Measurements from ENCODE around the gene SMIM27.
"Not testable (repeated sequence)": the region's sequence is repeated elsewhere in the genome, so short reads cannot be mapped to it uniquely, and the experiment has no call there.

The SMIM27 gene

GRCh38 chr9:32596096-32596865 is 44.2 kb downstream of the SMIM27 start:
- ATAC-seq (replicated peaks) (no peak), DNase-seq (no peak)
- Mint-ChIP-seq H3K4me1 (peaks cover 4 to 7% of the 10 kb centered on the region in 2 donors), H3K36me3 (peaks cover 3 to 4% of the 10 kb centered on the region in 2 donors), H3K27ac (no peak overlapping the region), H3K27me3 (peaks cover 27 to 30% of the 10 kb centered on the region in 2 donors), H3K9me3 (peaks cover 4 to 5% of the 10 kb centered on the region in 2 donors), H3K4me3 (no peak overlapping the region)

- no peak overlapping the region for H3K27ac Mint-ChIP-seq
- DNase-seq (no peak), ATAC-seq (replicated peaks) (no peak)
- H3K27me3 Mint-ChIP-seq = peaks cover 25 to 30% of the 10 kb centered on the region in 2 donors
- no peak overlapping the region for H3K4me3 Mint-ChIP-seq
- H3K9me3 Mint-ChIP-seq = peaks cover 4 to 5% of the 10 kb centered on the region in 2 donors
- H3K36me3 Mint-ChIP-seq = peaks cover 3 to 4% of the 10 kb centered on the region in 2 donors
- peaks cover 4 to 7% of the 10 kb centered on the region in 2 donors for H3K4me1 Mint-ChIP-seq
These were observed 44.8 kb downstream of the SMIM27 start for GRCh38 chr9:32596936-32597335.

- not testable (repeated sequence) for H3K27ac Mint-ChIP-seq; H3K36me3 Mint-ChIP-seq; H3K4me3 Mint-ChIP-seq; DNase-seq; ATAC-seq (replicated peaks); H3K9me3 Mint-ChIP-seq; H3K4me1 Mint-ChIP-seq
- H3K27me3 Mint-ChIP-seq = peaks cover 18 to 19% of the 10 kb centered on the region in 2 donors
These were observed 46.9 kb downstream of the SMIM27 start for GRCh38 chr9:32599021-32599420.

All from stimulated activated naive B cell treated with anti-CD40 and anti-IgM and Interleukin-4, amounts not matched to agents 10 μg/mL and 1 μg/mL and 100 μg/mL, for 72 hours (primary cell).